ENCODE results near the gene RELN. TPM values are rescaled to one million over a fixed set of nuclear protein-coding genes. Genes with fewer than 3 reads are reported as not detected.

Gene RELN
- total and polyA plus RNA-seq, 2 of the 13 experiments (the other 11 are each of a cell fraction or from before 2014, with no cell fraction given) = 315 to 332 TPM

- in situ Hi-C loops (cut with HindIII; ENCODE audit: extremely low pct_ligation_motif_present, low pct_unique_long_range_greater_than_20kb) = no loop called here
- Histone ChIP-seq H3K36me3 (replicated peaks in 1 of 2; ENCODE audit: control insufficient read depth in 1 of 2, insufficient read depth in 2 of 2, low read length in 2 of 2) (no peaks in the 10 kb centered on the region), H3K4me1 (ENCODE audit: insufficient read depth, low read length) (peaks cover 53% of the 10 kb centered on the region), H3K79me2 (ENCODE audit: insufficient read depth, low read length) (peaks cover 53% of the 10 kb centered on the region), H3K4me2 (ENCODE audit: low read depth, low read length) (peak overlapping the region; percentile 63), H3K9ac (ENCODE audit: insufficient read depth, low read depth, low read length) (peak overlapping the region; percentile 76), H4K20me1 (ENCODE audit: insufficient read depth, low read length) (no peaks in the 10 kb centered on the region; the same call in none of the 2 replicates), H2AFZ (ENCODE audit: low read length) (no peak overlapping the region), H3K27ac (ENCODE audit: extremely low read length, insufficient read depth, low read length) (peak overlapping the region; percentile 67), H3K9me3 (ENCODE audit: low read length) (no peaks in the 10 kb centered on the region), H3K4me3 (replicated peaks in 1 of 3; ENCODE audit: insufficient read depth in 1 of 3, low read depth in 2 of 3, low read length in 3 of 3) (peak overlapping the region; percentile 77 to 83 (median 77)), H3K27me3 (ENCODE audit: control insufficient read depth in 1 of 2, insufficient read depth in 2 of 2, low read length in 2 of 2) (peaks cover 0 to 4% of the 10 kb centered on the region in 2 experiments; a peak in 2 of 5 replicates)
- FAIRE-seq (no peak), DNase-seq (ENCODE audit: low spot score) (peak; percentile 8), ATAC-seq (peak; percentile 39)
- WGBS (ENCODE audit: low lambda C conversion rate) = 7% methylated on average over 33 of the region's 37 CpGs
- POLR2A ChIA-PET = interaction anchor here (0.9 to 2.2 kb wide), 3 partner anchors 36 to 108 kb away, joined by 3 to 10 read pairs (median 3); no protein-coding TSS in a partner anchor
- CTCF ChIA-PET (ENCODE audit: low intra/inter-chr PET ratio, low total read pairs) = no interaction called here
- BruUV-seq (replicated peaks) = no TSS peak
- intact Hi-C loops (cut with micrococcal nuclease; ENCODE audit: unreplicated experiment) = loop anchor here (10.0 kb wide), 1 partner anchor 166 kb away; no protein-coding TSS in a partner anchor
- no peak for TF ChIP-seq SIX1 (CRISPR knock-in tag; IDR thresholded peaks at IDR 0.05; ENCODE audit: borderline replicate concordance)
- peak; percentile 24; the same call in 1 of the 2 replicates for TF ChIP-seq SAP130 (CRISPR knock-in tag; IDR thresholded peaks at IDR 0.05; ENCODE audit: low read depth)
- 0 out of 2 replicates have a peak, but pooled peaks have one; percentile 28 for TF ChIP-seq ZNF605 (CRISPR knock-in tag; IDR thresholded peaks at IDR 0.05)
- TF ChIP-seq ZBTB49 (CRISPR knock-in tag; IDR thresholded peaks at IDR 0.05; ENCODE audit: borderline replicate concordance) = no peak
- TF ChIP-seq TBL1XR1 (IDR thresholded peaks at IDR 0.05; ENCODE audit: borderline replicate concordance, low read length, partially characterized antibody) = no peak
- no peak for TF ChIP-seq MED13 (CRISPR knock-in tag; IDR thresholded peaks at IDR 0.05)
- 0 out of 2 replicates have a peak, but pooled peaks have one; percentile 39 for TF ChIP-seq SNAPC2 (CRISPR knock-in tag; IDR thresholded peaks at IDR 0.05)
- TF ChIP-seq MED1 (CRISPR knock-in tag; IDR thresholded peaks at IDR 0.05) = peak; percentile 21; the same call in 1 of the 2 replicates
- no peak for TF ChIP-seq TFDP1 (CRISPR knock-in tag; IDR thresholded peaks at IDR 0.05; ENCODE audit: borderline replicate concordance)
- 0 out of 2 replicates have a peak, but pooled peaks have one; percentile 48 for TF ChIP-seq ZNF816 (CRISPR knock-in tag; IDR thresholded peaks at IDR 0.05; ENCODE audit: borderline replicate concordance)
- TF ChIP-seq PHF8 (CRISPR knock-in tag; IDR thresholded peaks at IDR 0.05) = peak; percentile 63
- peak; percentile 62; the same call in 1 of the 2 replicates for TF ChIP-seq POLR2G (IDR thresholded peaks at IDR 0.05; ENCODE audit: low read depth, low read length)
- TF ChIP-seq, protein P1, sequence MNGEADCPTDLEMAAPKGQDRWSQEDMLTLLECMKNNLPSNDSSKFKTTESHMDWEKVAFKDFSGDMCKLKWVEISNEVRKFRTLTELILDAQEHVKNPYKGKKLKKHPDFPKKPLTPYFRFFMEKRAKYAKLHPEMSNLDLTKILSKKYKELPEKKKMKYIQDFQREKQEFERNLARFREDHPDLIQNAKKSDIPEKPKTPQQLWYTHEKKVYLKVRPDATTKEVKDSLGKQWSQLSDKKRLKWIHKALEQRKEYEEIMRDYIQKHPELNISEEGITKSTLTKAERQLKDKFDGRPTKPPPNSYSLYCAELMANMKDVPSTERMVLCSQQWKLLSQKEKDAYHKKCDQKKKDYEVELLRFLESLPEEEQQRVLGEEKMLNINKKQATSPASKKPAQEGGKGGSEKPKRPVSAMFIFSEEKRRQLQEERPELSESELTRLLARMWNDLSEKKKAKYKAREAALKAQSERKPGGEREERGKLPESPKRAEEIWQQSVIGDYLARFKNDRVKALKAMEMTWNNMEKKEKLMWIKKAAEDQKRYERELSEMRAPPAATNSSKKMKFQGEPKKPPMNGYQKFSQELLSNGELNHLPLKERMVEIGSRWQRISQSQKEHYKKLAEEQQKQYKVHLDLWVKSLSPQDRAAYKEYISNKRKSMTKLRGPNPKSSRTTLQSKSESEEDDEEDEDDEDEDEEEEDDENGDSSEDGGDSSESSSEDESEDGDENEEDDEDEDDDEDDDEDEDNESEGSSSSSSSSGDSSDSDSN (CRISPR knock-in tag; IDR thresholded peaks at IDR 0.05) = peak; percentile 58
These were observed 824 bp downstream of the RELN start for GRCh38 chr7:103988468-103989199.
